H9 (cell line): ENCODE data around the gene DCAF10. TPM values are rescaled to one million over a fixed set of nuclear protein-coding genes. Genes with fewer than 3 reads are reported as not detected.
"Not testable (repeated sequence)": the region's sequence is repeated elsewhere in the genome, so short reads cannot be mapped to it uniquely, and the experiment has no call there.

Experiments
- DNase-seq: peaks from one replicate; pipeline ENCODE4 v3.0.0-alpha.2; 2017
- H2AFZ ChIP-seq: one replicate; pipeline ENCODE4 v1.6.1; 2013; ENCODE audit warnings: mild to moderate bottlenecking, low read length, control low read depth, moderate library complexity
- H2AK5ac ChIP-seq: 2 replicates; pipeline ENCODE4 v1.6.1; 2013; ENCODE audit warnings: low read length, control low read depth, mixed read lengths; ENCODE audit not compliant: insufficient read length
- H2BK120ac ChIP-seq: one replicate; pipeline ENCODE4 v1.6.1; 2013; ENCODE audit warnings: low read depth, mild to moderate bottlenecking, low read length, control low read depth, inconsistent platforms; ENCODE audit not compliant: poor library complexity, severe bottlenecking
- H2BK12ac ChIP-seq: 2 replicates; pipeline ENCODE4 v1.6.1; 2013; ENCODE audit warnings: low read length, control low read depth, mixed read lengths, low read depth; ENCODE audit not compliant: insufficient read length
- H2BK15ac ChIP-seq: 2 replicates; pipeline ENCODE4 v1.6.1; 2013; ENCODE audit warnings: low read depth, low read length, control low read depth
- H2BK20ac ChIP-seq: one replicate; pipeline ENCODE4 v1.6.1; 2013; ENCODE audit warnings: low read depth, mild to moderate bottlenecking, low read length, control low read depth, inconsistent platforms; ENCODE audit not compliant: poor library complexity, severe bottlenecking
- H2BK5ac ChIP-seq: 2 replicates; pipeline ENCODE4 v1.6.1; 2013; ENCODE audit warnings: low read length, control low read depth, mixed read lengths; ENCODE audit not compliant: insufficient read length
- H3K14ac ChIP-seq: 2 replicates; pipeline ENCODE4 v1.6.1; 2013; ENCODE audit warnings: low read length, control low read depth; ENCODE audit not compliant: insufficient read depth
- H3K18ac ChIP-seq: 2 replicates; pipeline ENCODE4 v1.6.1; 2013; ENCODE audit warnings: low read depth, mild to moderate bottlenecking, mixed read lengths, low read length, control low read depth; ENCODE audit not compliant: insufficient read length
- H3K23ac ChIP-seq: 2 replicates; pipeline ENCODE4 v1.6.1; 2013; ENCODE audit warnings: low read length, control low read depth, mixed read lengths, low read depth; ENCODE audit not compliant: insufficient read length
- H3K23me2 ChIP-seq: 2 replicates; pipeline ENCODE4 v1.6.1; 2013; ENCODE audit warnings: low read depth, mild to moderate bottlenecking, mixed read lengths, low read length, control low read depth; ENCODE audit not compliant: insufficient read length, poor library complexity, severe bottlenecking
- H3K27ac ChIP-seq: 2 replicates; pipeline ENCODE4 v1.5.1; 2013; ENCODE audit warnings: low read length, control low read depth, mixed read lengths, low read depth; ENCODE audit not compliant: insufficient read length
- H3K27me3 ChIP-seq: 2 replicates; pipeline ENCODE4 v1.6.1; 2013; ENCODE audit warnings: low read length, control low read depth, inconsistent platforms; ENCODE audit not compliant: insufficient read depth
- H3K4ac ChIP-seq: 2 replicates; pipeline ENCODE4 v1.6.1; 2013; ENCODE audit warnings: low read depth, mild to moderate bottlenecking, control low read depth, inconsistent platforms, low read length, moderate library complexity
- H3K4me1 ChIP-seq: 2 replicates; pipeline ENCODE4 v1.6.1; 2013; ENCODE audit warnings: low read length, control low read depth, inconsistent platforms; ENCODE audit not compliant: insufficient read depth
- H3K4me2 ChIP-seq: 2 replicates; pipeline ENCODE4 v1.6.1; 2013; ENCODE audit warnings: low read length, control low read depth, mixed read lengths; ENCODE audit not compliant: insufficient read length, insufficient read depth
- H3K56ac ChIP-seq: 2 replicates; pipeline ENCODE4 v1.6.1; 2013; ENCODE audit warnings: low read depth, mild to moderate bottlenecking, mixed read lengths, low read length, control low read depth; ENCODE audit not compliant: insufficient read length
- H3K79me1 ChIP-seq: 2 replicates; pipeline ENCODE4 v1.6.1; 2013; ENCODE audit warnings: low read depth, mild to moderate bottlenecking, moderate library complexity, low read length, control low read depth, inconsistent platforms; ENCODE audit not compliant: insufficient read depth, poor library complexity, severe bottlenecking
- H3K79me2 ChIP-seq: 2 replicates; pipeline ENCODE4 v1.6.1; 2013; ENCODE audit warnings: low read length, control low read depth, inconsistent platforms; ENCODE audit not compliant: insufficient read depth
- H3K9ac ChIP-seq: 2 replicates; pipeline ENCODE4 v1.6.1; 2013; ENCODE audit warnings: low read length, control low read depth, mixed read lengths; ENCODE audit not compliant: insufficient read length; ENCODE audit errors: extremely low read depth
- H3K9me3 ChIP-seq: one replicate; pipeline ENCODE4 v1.6.1; 2013; ENCODE audit warnings: low read depth, low read length, inconsistent platforms; ENCODE audit not compliant: control insufficient read depth
- H3T11ph ChIP-seq: one replicate; pipeline ENCODE4 v1.6.1; 2013; ENCODE audit warnings: mild to moderate bottlenecking, low read length, control low read depth, inconsistent platforms
- H4K20me1 ChIP-seq: one replicate; pipeline ENCODE4 v1.6.1; 2013; ENCODE audit not compliant: control insufficient read depth, insufficient read length, insufficient read depth
- H4K5ac ChIP-seq: 2 replicates; pipeline ENCODE4 v1.6.1; 2013; ENCODE audit warnings: low read depth, mild to moderate bottlenecking, mixed read lengths, low read length, control low read depth; ENCODE audit not compliant: insufficient read length
- H4K8ac ChIP-seq: replicated peaks from 2 replicates; pipeline ENCODE4 v1.6.1; 2013; ENCODE audit warnings: low read length, control low read depth, mixed read lengths, low read depth; ENCODE audit not compliant: insufficient read length
- H4K91ac ChIP-seq: 2 replicates; pipeline ENCODE4 v1.6.1; 2013; ENCODE audit warnings: low read depth, mild to moderate bottlenecking, moderate library complexity, mixed read lengths, low read length, control low read depth; ENCODE audit not compliant: insufficient read length
- H3K27ac Mint-ChIP-seq, 3 experiments: 2 replicates in 2 of 3; 3 replicates in 1 of 3; pipeline ENCODE4 v1.8.0; 2020 to 2021; ENCODE audit warnings: mixed read lengths in 3 of 3, mild to moderate bottlenecking in 1 of 3, moderate library complexity in 1 of 3
- H3K27me3 Mint-ChIP-seq: 2 replicates; pipeline ENCODE4 v1.8.0; 2021; ENCODE audit warnings: low read depth, mild to moderate bottlenecking, moderate library complexity, mixed read lengths
- H3K36me3 Mint-ChIP-seq, 3 experiments: 2 replicates in 2 of 3; 3 replicates in 1 of 3; pipeline ENCODE4 v1.8.0; 2020 to 2021; ENCODE audit warnings: low read depth in 3 of 3, mixed read lengths in 3 of 3; ENCODE audit not compliant: insufficient read depth in 1 of 3
- H3K4me1 Mint-ChIP-seq, 2 experiments: 2 replicates each; pipeline ENCODE4 v1.8.0; 2020; ENCODE audit warnings: mixed read lengths in 2 of 2
- H3K4me3 Mint-ChIP-seq, 2 experiments: 2 replicates in 1 of 2; 3 replicates in 1 of 2; pipeline ENCODE4 v1.8.0; 2020 to 2021; ENCODE audit warnings: mild to moderate bottlenecking in 2 of 2, mixed read lengths in 2 of 2, moderate library complexity in 1 of 2
- H3K9me3 Mint-ChIP-seq, 2 experiments: 2 replicates in 1 of 2; 3 replicates in 1 of 2; pipeline ENCODE4 v1.8.0; 2020; ENCODE audit warnings: mild to moderate bottlenecking in 2 of 2, mixed read lengths in 2 of 2, moderate library complexity in 1 of 2
- CTCF ChIP-seq: fragments of 200-600 bp; sonication (generic); conservative IDR thresholded peaks from 3 replicates; pipeline ENCODE4 v1.8.0; 2021; ENCODE audit warnings: antibody characterized with exemption, mild to moderate bottlenecking
- WGBS: extraction: QIAGEN DNeasy Blood & Tissue Kit; methylation state at CpG from one replicate; pipeline ENCODE4 v1.1.7; 2013; ENCODE audit warnings: missing lambda C conversion rate, low lambda C conversion rate, mixed read lengths; ENCODE audit not compliant: insufficient read length; ENCODE audit errors: extremely low coverage; 5-methylcytosine and 5-hydroxymethylcytosine counted together
- total RNA-seq: library from RNA; stranded (reverse); gene quantifications from 2 replicates; pipeline ENCODE4 v1.2.1, GENCODE V29; 2021

The DCAF10 gene
- total RNA-seq, 1 experiment from 2014 or later, result 13.4 TPM

GRCh38 chr9:37806271-37806670, 5.7 kb downstream of the DCAF10 start:
- Mint-ChIP-seq H3K9me3 (no peaks in the 10 kb centered on the region), H3K36me3 (no peaks in the 10 kb centered on the region), H3K27ac (peak overlapping the region in 1 of 3 experiments; percentile 10; a peak in 2 of 7 replicates), H3K27me3 (no peaks in the 10 kb centered on the region), H3K4me1 (peaks cover 11 to 14% of the 10 kb centered on the region in 2 experiments), H3K4me3 (no peak overlapping the region)
- no peak overlapping the region for H3K4ac ChIP-seq
- no peak overlapping the region for H3K9ac ChIP-seq
- H2BK20ac ChIP-seq, result no peak overlapping the region
- no peak overlapping the region for H3K18ac ChIP-seq
- no peak overlapping the region for H4K91ac ChIP-seq
- H4K20me1 ChIP-seq, result no peaks in the 10 kb centered on the region
- peaks cover 2% of the 10 kb centered on the region for H3K79me1 ChIP-seq
- H3K79me2 ChIP-seq, result peaks cover 7% of the 10 kb centered on the region; the same call in 1 of the 2 replicates
- no peak overlapping the region for H2BK120ac ChIP-seq
- H2BK12ac ChIP-seq, result no peak overlapping the region
- H2BK5ac ChIP-seq, result no peak overlapping the region
- no peak overlapping the region for H2AK5ac ChIP-seq
- H3K23ac ChIP-seq, result no peak overlapping the region
- H3K4me2 ChIP-seq, result no peak overlapping the region
- no peak overlapping the region for H3K14ac ChIP-seq
- no peak overlapping the region for H3T11ph ChIP-seq
- H3K56ac ChIP-seq, result no peak overlapping the region
- H3K23me2 ChIP-seq, result peaks cover 5% of the 10 kb centered on the region
- no peak overlapping the region for H4K5ac ChIP-seq
- H3K27ac ChIP-seq, result no peak overlapping the region
- DNase-seq, result no peak
- no peaks in the 10 kb centered on the region for H3K9me3 ChIP-seq
- no peak overlapping the region for H2BK15ac ChIP-seq
- no peak for TF ChIP-seq CTCF
- H4K8ac ChIP-seq, result no peak overlapping the region
- no CpG with 5 or more reads among the region's 4 CpGs for WGBS
- H3K27me3 ChIP-seq, result no peaks in the 10 kb centered on the region
- peaks cover 2% of the 10 kb centered on the region for H3K4me1 ChIP-seq
- H2AFZ ChIP-seq, result no peak overlapping the region

- H2BK5ac ChIP-seq, H2AFZ ChIP-seq, H3K4me3 Mint-ChIP-seq, H3K4me1 Mint-ChIP-seq, H3K9me3 Mint-ChIP-seq, H3K79me2 ChIP-seq, H3T11ph ChIP-seq, H3K27me3 Mint-ChIP-seq, H2BK20ac ChIP-seq, H3K4ac ChIP-seq, H2BK12ac ChIP-seq, H3K23me2 ChIP-seq, H3K4me1 ChIP-seq, H3K79me1 ChIP-seq, H3K9ac ChIP-seq, H3K27ac ChIP-seq, H3K14ac ChIP-seq, H4K5ac ChIP-seq, DNase-seq, H4K20me1 ChIP-seq, H2BK15ac ChIP-seq, H3K36me3 Mint-ChIP-seq, H3K27ac Mint-ChIP-seq, H2AK5ac ChIP-seq, H4K8ac ChIP-seq, H3K9me3 ChIP-seq, H3K56ac ChIP-seq, H3K18ac ChIP-seq, H3K27me3 ChIP-seq, H2BK120ac ChIP-seq, H3K4me2 ChIP-seq, H4K91ac ChIP-seq, H3K23ac ChIP-seq: not testable (repeated sequence)
- WGBS, result no CpG with 5 or more reads among the region's 15 CpGs
Measured at GRCh38 chr9:37809676-37810075, 9.1 kb downstream of the DCAF10 start.
